Measurements from ENCODE around the gene UBA52. TPM values are rescaled to one million over a fixed set of nuclear protein-coding genes. Genes with fewer than 3 reads are reported as not detected.

The UBA52 gene
- total RNA-seq, 1 experiment from 2014 or later = 1,265 TPM

- no peak for DNase-seq
- Histone ChIP-seq H3K9me3 (ENCODE audit: control insufficient read depth, low read depth, low read length) (no peaks in the 10 kb centered on the region), H3K4me2 (ENCODE audit: insufficient read depth, insufficient read length, low read length) (no peak overlapping the region), H2BK5ac (ENCODE audit: insufficient read length, low read length) (no peak overlapping the region), H2BK120ac (ENCODE audit: low read depth, low read length, poor library complexity, severe bottlenecking) (no peak overlapping the region), H2AFZ (ENCODE audit: low read length) (no peak overlapping the region), H2BK15ac (ENCODE audit: low read depth, low read length) (no peak overlapping the region), H4K91ac (ENCODE audit: insufficient read length, low read depth, low read length) (no peak overlapping the region), H3K4me1 (ENCODE audit: insufficient read depth, low read length) (no peaks in the 10 kb centered on the region; the same call in 1 of the 2 replicates), H3K56ac (ENCODE audit: insufficient read length, low read depth, low read length) (no peak overlapping the region), H3K23me2 (ENCODE audit: insufficient read length, low read depth, low read length, poor library complexity, severe bottlenecking) (no peaks in the 10 kb centered on the region), H4K5ac (ENCODE audit: insufficient read length, low read depth, low read length) (no peak overlapping the region), H3K9ac (ENCODE audit: extremely low read depth, insufficient read length, low read length) (no peak overlapping the region), H3K79me2 (ENCODE audit: insufficient read depth, low read length) (no peaks in the 10 kb centered on the region), H3K27me3 (ENCODE audit: insufficient read depth, low read length) (no peaks in the 10 kb centered on the region), H2BK12ac (ENCODE audit: insufficient read length, low read depth, low read length) (no peak overlapping the region), H3K79me1 (ENCODE audit: insufficient read depth, low read depth, low read length, poor library complexity, severe bottlenecking) (no peaks in the 10 kb centered on the region), H4K20me1 (ENCODE audit: control insufficient read depth, insufficient read depth, insufficient read length) (no peaks in the 10 kb centered on the region), H3T11ph (ENCODE audit: low read length) (no peak overlapping the region), H2BK20ac (ENCODE audit: low read depth, low read length, poor library complexity, severe bottlenecking) (no peak overlapping the region), H3K4ac (ENCODE audit: low read depth, low read length) (no peak overlapping the region), H3K27ac (ENCODE audit: insufficient read length, low read depth, low read length) (no peak overlapping the region), H3K18ac (ENCODE audit: insufficient read length, low read depth, low read length) (no peak overlapping the region), H4K8ac (replicated peaks; ENCODE audit: insufficient read length, low read depth, low read length) (no peak overlapping the region), H3K14ac (ENCODE audit: insufficient read depth, low read length) (no peak overlapping the region), H2AK5ac (ENCODE audit: insufficient read length, low read length) (no peak overlapping the region), H3K23ac (ENCODE audit: insufficient read length, low read depth, low read length) (no peak overlapping the region)
- Mint-ChIP-seq H3K27me3 (ENCODE audit: low read depth) (peaks cover 8% of the 10 kb centered on the region), H3K4me1 (no peaks in the 10 kb centered on the region), H3K36me3 (ENCODE audit: insufficient read depth in 1 of 3, low read depth in 3 of 3) (peaks cover 7 to 28% (median 9%) of the 10 kb centered on the region in 3 experiments), H3K4me3 (no peak overlapping the region), H3K27ac (no peak overlapping the region), H3K9me3 (no peaks in the 10 kb centered on the region)
- TF ChIP-seq CTCF (conservative IDR thresholded peaks at IDR 0.05) = no peak
- no CpG with 5 or more reads among the region's 7 CpGs for WGBS (ENCODE audit: extremely low coverage, insufficient read length, low lambda C conversion rate)
These were observed 8.7 kb downstream of the UBA52 start for GRCh38 chr19:18580311-18580710.

All from H9 (cell line).